Measurements from ENCODE around the gene ANKRD16. TPM values are rescaled to one million over a fixed set of nuclear protein-coding genes. Genes with fewer than 3 reads are reported as not detected.
"Not testable (repeated sequence)": the region's sequence is repeated elsewhere in the genome, so short reads cannot be mapped to it uniquely, and the experiment has no call there.

Gene ANKRD16
- total RNA-seq, 2 donors from 2014 or later: 4.1 to 7.6 TPM

DNA sequence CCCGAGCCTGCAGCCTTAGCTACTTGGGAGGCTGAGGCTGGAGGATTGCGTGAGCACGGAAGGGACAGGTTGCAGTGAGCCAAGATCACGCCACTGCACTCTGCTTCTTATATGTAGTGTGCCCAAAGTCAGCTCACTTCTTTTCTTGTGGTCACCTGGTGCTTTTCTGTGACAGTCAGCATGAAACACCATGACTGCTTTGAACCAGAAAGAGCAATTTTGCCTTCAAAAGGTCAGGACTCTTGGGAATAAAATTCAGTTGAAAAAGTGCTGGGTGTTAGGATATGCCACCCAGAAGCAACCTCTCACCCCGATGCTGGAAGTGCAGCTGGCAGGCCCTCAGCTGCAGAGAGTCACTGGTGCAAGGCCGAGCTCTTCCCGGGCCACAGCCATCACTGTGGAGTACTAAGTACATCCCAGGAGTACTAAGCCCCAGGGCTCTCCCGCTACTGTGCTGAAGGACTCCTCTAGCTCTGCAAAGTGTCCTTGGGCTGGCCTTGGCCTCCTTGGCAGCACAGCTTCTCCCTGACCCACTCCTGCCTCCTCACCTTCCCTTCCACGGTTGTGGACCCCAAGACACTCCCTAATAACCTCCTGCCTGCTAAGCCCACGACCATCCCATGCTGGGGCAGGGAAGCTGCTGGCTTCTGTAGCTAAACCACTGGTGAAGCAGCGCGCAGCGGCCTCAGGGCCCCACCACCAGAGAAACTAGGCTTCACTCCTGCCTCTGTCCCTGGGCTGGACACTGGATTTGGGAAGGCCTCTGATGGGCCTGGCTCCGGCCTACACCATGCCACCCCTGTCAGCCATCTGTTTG is 58.9 kb downstream of the ANKRD16 start:
- Mint-ChIP-seq H3K4me3 (no peak overlapping the region), H3K36me3 (no peaks in the 10 kb centered on the region), H3K4me1 (ENCODE audit: low read depth in 2 of 2) (no peaks in the 10 kb centered on the region), H3K9me3 (no peaks in the 10 kb centered on the region), H3K27me3 (no peaks in the 10 kb centered on the region), H3K27ac (no peak overlapping the region)
- ATAC-seq: peak in 1 of 2 donors; percentile 29
- DNase-seq (ENCODE audit: low spot score): no peak

DNA sequence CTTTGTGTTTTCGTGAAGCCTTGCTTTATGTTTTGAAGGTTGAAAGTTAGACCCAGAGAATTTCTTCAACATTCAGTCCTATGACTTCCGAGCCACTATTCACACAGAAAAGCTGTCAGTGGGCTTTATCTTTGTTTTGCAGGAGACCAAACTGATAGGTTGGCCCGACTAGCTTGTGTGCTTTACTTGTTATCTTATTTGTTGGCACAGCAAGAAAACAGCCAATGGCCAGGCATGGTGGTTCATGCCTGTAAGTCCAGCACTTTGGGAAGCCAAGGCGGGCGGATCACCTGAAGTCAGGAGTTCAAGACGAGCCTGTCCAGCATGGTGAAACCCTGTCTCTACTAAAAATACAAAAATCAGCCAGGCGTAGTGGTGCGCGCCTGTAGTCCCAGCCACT is 60.4 kb downstream of the ANKRD16 start:
- ATAC-seq (no peak), DNase-seq (ENCODE audit: low spot score) (no peak)
- Mint-ChIP-seq H3K27me3 (no peaks in the 10 kb centered on the region), H3K27ac (no peak overlapping the region), H3K4me3 (no peak overlapping the region), H3K4me1 (ENCODE audit: low read depth in 2 of 2) (no peaks in the 10 kb centered on the region), H3K36me3 (no peaks in the 10 kb centered on the region), H3K9me3 (no peaks in the 10 kb centered on the region)

DNA sequence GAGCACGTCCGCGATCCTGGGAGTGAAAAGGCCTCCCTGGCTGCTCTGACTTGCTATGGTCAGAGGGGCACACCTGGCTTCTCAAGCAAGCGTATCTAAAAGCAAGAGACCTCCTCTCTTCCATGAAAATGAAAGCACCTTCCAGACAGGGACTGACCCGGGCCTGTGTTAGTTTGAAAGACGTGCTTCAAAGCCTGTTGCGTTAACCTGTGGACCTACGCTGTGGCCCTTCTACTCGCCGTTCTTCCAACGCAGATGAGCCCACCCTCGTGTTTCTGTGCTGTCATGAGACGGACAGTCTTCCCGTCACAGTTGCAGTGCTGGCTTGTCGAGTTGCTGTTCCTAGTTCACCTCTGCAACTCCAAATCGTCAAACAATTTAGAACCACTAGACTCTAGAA is 61.0 kb downstream of the ANKRD16 start:
- no peak for ATAC-seq
- Mint-ChIP-seq H3K36me3 (no peaks in the 10 kb centered on the region), H3K27ac (no peak overlapping the region), H3K4me3 (no peak overlapping the region), H3K9me3 (no peaks in the 10 kb centered on the region), H3K4me1 (ENCODE audit: low read depth in 2 of 2) (no peaks in the 10 kb centered on the region), H3K27me3 (no peaks in the 10 kb centered on the region)
- no peak for DNase-seq (ENCODE audit: low spot score)

DNA sequence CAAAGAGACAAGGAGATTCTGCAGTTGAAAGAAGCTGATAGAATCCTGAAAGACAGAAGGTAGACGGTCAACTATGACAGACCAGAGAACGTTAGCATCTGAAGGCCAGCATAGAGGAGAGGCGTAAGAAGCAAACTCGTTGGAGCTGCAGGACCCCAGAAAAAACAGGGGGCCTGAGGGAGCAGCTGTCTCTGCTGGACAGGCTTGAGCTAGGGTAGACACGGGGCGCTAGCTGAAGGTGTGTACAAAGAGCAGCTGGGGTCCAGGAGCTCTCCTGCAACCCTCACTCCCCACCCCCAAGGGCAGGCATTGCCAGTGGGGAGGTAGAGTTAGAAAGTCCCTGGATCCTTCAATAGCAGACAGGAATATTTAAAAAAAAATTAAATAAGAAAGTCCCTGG is 61.9 kb downstream of the ANKRD16 start:
- no peak overlapping the region for H3K4me3 Mint-ChIP-seq
- ATAC-seq (no peak), DNase-seq (ENCODE audit: low spot score) (no peak)
- H3K27ac Mint-ChIP-seq: no peak overlapping the region
- no peaks in the 10 kb centered on the region for H3K27me3 Mint-ChIP-seq
- no peaks in the 10 kb centered on the region for H3K36me3 Mint-ChIP-seq
- no peaks in the 10 kb centered on the region for H3K4me1 Mint-ChIP-seq (ENCODE audit: low read depth in 2 of 2)
- no peaks in the 10 kb centered on the region for H3K9me3 Mint-ChIP-seq

DNA sequence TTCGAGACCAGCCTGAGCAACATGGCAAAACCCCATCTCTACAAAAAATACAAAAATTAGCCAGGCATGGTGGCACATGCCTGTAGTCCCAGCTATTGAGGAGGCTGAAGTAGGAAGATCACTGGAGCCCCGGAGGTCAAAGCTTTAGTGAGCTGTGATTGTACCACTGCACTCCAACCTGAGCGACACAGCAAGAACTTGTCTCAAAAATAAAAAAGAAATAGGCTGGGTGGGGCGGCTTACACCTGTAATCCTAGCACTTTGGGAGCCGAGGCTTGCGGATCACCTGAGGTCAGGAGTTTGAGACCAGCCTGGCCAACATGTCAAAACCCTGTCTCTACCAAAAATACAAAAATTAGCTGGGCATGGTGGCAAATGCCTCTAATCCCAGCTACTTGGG is 63.2 kb downstream of the ANKRD16 start:
- not testable (repeated sequence) for H3K36me3 Mint-ChIP-seq; H3K4me1 Mint-ChIP-seq (ENCODE audit: low read depth in 2 of 2); H3K9me3 Mint-ChIP-seq; ATAC-seq; H3K27ac Mint-ChIP-seq; DNase-seq (ENCODE audit: low spot score); H3K27me3 Mint-ChIP-seq; H3K4me3 Mint-ChIP-seq

DNA sequence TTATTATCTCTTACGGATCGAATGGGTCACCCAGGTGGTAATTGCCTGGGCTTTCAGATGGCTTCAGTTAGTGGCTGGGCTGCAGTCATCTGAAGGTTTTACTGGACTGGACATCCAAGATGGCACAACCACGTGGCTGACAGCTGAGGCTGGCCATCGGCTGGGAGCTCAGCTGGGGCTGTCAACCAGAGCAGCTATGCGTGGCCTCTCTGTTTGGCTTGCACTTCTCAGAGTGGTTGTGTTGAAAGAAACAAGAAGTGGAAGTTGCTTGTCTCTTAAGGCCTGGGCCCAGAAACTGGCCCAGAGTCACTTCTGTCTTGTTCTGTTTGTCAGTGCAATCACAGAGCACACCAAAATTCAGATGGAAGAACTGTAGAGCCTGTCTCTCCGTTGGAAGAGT is 70.8 kb downstream of the ANKRD16 start:
- H3K4me3 Mint-ChIP-seq: no peak overlapping the region
- H3K36me3 Mint-ChIP-seq: no peaks in the 10 kb centered on the region
- DNase-seq (ENCODE audit: low spot score) (no peak), ATAC-seq (no peak)
- no peaks in the 10 kb centered on the region for H3K9me3 Mint-ChIP-seq
- peak overlapping the region in 1 of 2 donors; percentile 64 for H3K27ac Mint-ChIP-seq
- peaks cover 25 to 30% of the 10 kb centered on the region in 2 donors for H3K4me1 Mint-ChIP-seq (ENCODE audit: low read depth in 2 of 2)
- peaks cover 0 to 5% of the 10 kb centered on the region in 2 donors for H3K27me3 Mint-ChIP-seq

DNA sequence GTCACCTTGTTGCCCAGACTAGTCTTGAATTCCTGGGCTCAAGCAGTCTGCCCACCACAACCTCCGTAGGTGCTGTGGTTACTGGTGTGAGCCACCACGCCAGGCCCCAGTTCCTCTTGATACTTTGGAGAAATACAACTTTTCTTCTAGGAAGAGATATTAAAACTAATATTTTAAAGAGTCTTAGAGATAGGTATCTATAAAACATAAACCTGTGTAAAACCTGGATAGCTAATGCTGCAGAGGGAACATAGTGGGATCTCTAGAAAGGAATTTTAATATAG is 71.7 kb downstream of the ANKRD16 start:
- Mint-ChIP-seq H3K4me1 (ENCODE audit: low read depth in 2 of 2) (peaks cover 25 to 30% of the 10 kb centered on the region in 2 donors), H3K36me3 (no peaks in the 10 kb centered on the region), H3K4me3 (no peak overlapping the region), H3K27ac (no peak overlapping the region), H3K27me3 (peaks cover 0 to 5% of the 10 kb centered on the region in 2 donors), H3K9me3 (no peaks in the 10 kb centered on the region)
- ATAC-seq (no peak), DNase-seq (ENCODE audit: low spot score) (no peak)

DNA sequence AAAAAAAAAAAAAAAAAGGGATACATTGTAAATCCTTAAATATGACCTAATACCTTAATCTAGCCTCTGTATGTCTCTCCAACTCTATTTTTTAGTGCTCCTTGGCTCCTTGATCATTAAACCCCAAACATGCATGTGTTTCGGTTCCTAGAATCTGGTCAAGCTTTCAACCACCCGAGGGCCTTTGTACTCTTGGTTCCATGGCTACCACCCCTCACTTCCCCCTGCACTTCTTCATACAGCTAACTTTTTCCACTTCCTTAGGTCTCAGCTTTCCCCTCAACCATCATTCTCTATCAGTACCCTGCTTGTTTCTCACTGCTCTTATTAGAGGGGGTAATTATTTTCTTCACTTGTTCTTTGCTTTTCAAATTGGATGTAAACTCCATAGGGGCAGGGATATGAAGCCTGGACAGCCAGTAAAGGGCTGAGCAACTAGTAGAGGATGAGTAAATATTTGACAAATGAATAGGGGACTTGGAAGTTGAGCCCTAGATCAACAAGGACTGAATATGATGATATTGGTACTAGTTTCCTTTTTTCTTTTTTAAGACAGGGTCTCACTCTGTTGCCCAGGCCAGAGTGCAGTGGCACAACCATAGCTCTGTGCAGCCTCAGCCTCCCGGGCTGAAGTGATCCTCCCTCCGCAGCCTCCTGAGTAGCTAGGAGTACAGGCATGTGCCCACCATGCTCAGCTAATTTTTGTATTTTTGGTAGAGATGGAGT is 72.2 kb downstream of the ANKRD16 start:
- Mint-ChIP-seq H3K27ac (no peak overlapping the region), H3K4me1 (ENCODE audit: low read depth in 2 of 2) (peaks cover 25 to 31% of the 10 kb centered on the region in 2 donors), H3K9me3 (no peaks in the 10 kb centered on the region), H3K27me3 (peaks cover 0 to 5% of the 10 kb centered on the region in 2 donors), H3K4me3 (no peak overlapping the region), H3K36me3 (no peaks in the 10 kb centered on the region)
- no peak for ATAC-seq
- no peak for DNase-seq (ENCODE audit: low spot score)

DNA sequence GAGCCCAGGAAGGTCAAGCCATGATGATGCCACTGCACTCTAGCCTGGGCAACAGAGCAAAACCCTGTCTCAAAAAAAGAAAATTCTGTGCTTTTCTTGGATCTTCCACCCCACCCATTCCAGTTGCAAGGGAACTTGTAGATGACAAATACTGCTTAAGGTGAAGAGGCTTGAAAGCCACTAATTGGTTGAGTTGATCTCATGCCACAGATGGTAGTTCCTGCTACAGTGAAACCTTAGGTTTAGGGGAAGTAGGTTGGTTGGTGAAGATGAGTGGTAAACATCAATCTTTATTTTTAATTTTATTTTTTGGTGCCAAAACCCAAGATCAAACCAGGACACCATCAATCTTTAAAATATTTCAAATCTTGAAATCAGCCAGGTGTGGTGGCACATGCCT is 73.5 kb downstream of the ANKRD16 start:
- peaks cover 31 to 42% of the 10 kb centered on the region in 2 donors for H3K4me1 Mint-ChIP-seq (ENCODE audit: low read depth in 2 of 2)
- H3K9me3 Mint-ChIP-seq: no peaks in the 10 kb centered on the region
- no peak overlapping the region for H3K27ac Mint-ChIP-seq
- no peak overlapping the region for H3K4me3 Mint-ChIP-seq
- H3K36me3 Mint-ChIP-seq: no peaks in the 10 kb centered on the region
- no peak for DNase-seq (ENCODE audit: low spot score)
- peaks cover 0 to 5% of the 10 kb centered on the region in 2 donors for H3K27me3 Mint-ChIP-seq
- ATAC-seq: no peak

DNA sequence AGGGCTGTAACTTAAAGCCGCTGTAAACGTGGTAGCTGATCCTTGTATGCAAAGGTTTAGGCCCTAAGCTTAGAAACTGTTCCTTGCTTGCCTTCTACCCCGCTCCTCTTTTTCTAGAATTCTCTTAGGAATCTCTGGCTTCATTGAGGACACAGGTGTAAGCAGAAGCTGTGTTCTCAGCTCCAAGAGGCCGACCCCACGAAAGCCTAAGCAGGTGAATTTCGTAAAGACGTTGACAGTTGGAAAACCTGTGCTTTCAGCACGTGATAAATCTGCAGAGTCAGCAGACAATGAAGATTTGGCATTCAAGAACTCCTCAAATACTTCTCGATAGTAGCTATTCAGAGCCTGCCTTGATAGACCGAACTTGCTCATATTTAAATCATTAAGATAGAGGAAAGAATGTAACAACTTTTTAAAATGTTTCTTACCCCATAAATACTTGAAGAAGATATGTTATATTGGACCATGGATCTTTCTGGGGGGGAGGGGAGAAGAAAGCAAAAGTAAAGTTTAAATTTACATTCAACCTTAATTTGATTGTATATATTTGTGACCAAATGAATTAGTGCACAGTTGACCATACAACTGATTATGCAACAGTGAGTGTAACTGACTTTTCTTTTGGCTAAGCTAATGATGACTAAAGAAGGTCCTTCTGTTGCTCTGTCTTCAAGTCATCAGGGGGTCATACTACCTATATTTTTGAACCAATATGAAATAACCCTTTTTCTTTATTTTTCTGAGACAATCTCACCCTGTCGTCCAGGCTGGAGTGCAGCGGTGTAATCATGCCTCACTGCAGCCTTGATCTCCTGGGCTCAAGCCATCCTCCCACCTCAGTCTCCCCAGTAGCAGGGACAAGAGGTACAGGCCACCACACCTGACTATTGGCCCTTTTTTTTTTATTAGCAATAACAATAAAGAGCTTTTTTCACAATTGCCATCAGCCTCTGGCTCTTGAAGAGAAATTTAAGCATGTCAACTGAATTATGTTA is 75.3 kb downstream of the ANKRD16 start:
- no peaks in the 10 kb centered on the region for H3K9me3 Mint-ChIP-seq
- ATAC-seq (no peak), DNase-seq (ENCODE audit: low spot score) (no peak)
- peak overlapping the region; percentile 88 for H3K4me3 Mint-ChIP-seq
- peaks cover 32 to 45% of the 10 kb centered on the region in 2 donors for H3K4me1 Mint-ChIP-seq (ENCODE audit: low read depth in 2 of 2)
- no peaks in the 10 kb centered on the region for H3K27me3 Mint-ChIP-seq
- peak overlapping the region; percentile 70 to 90 for H3K27ac Mint-ChIP-seq
- H3K36me3 Mint-ChIP-seq: peaks cover 3% of the 10 kb centered on the region

DNA sequence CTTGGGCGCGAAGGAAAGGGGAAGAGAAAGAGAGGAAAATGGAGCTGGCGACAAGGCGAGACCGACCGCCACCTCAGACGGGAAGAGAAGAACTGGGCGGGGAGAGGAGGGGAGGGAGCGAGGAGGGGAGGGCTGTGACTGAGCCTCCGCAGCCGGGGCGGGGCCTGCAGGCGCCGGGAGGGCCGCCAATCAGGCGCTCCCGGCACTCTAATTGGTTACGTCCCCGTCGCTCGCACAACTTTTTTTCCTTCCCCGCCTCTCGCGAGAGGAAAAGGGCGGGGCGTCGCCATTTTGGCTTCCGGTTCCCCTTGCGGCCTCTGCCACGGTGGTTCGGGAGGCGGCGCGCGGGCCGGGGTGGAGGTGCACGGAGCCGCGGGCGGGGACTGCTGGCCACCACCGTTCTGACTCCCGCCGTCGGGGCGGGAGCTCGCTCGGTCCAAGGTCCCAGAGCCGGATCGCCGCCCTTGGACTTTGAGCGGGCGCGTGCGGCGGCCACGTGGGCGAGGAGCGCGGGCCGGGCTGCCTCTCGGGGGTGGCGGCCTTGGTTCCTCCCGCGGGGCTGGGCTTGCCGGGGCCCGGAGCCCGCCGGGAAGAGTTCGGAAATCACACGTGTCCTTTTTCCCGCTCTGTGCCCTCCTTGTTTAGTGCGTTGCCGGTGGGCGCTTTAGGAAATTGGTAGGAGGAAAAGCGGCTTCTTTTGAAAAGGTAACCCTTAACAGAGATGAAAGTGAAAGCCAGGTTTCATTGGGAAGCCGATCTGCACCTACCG is 76.2 kb downstream of the ANKRD16 start, which contains the start of gene GDI2:
GDI2 (minus strand) TSS at position 94 of the 769 bp plus-strand sequence. CDS start 176 bp downstream, outside the sequence.
- H3K27me3 Mint-ChIP-seq: no peaks in the 10 kb centered on the region
- DNase-seq (ENCODE audit: low spot score): peak; percentile 98

DNA sequence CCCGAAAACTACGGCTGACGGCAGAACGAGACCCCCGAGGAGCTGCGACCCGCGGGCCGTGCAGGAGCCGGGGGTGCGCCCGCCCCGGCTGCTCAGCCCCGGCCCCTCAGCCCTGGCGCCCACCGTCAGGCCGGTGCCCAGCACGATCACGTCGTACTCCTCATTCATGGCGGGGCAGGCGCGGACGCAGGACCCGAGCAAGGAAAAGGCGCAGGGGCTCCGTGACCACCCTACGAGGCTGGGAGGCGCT is 76.7 kb downstream of the ANKRD16 start:
- H3K27ac Mint-ChIP-seq: peak overlapping the region; percentile 70 to 90
- H3K36me3 Mint-ChIP-seq: peaks cover 5% of the 10 kb centered on the region
- peak; percentile 57 to 58 for ATAC-seq
- no peaks in the 10 kb centered on the region for H3K27me3 Mint-ChIP-seq
- peak overlapping the region; percentile 88 for H3K4me3 Mint-ChIP-seq
- DNase-seq (ENCODE audit: low spot score): no peak
- no peaks in the 10 kb centered on the region for H3K9me3 Mint-ChIP-seq
- H3K4me1 Mint-ChIP-seq (ENCODE audit: low read depth in 2 of 2): peaks cover 35 to 49% of the 10 kb centered on the region in 2 donors

More for the DNA sequence above, 76.2 kb downstream of the ANKRD16 start, which contains the start of gene GDI2:
- H3K4me1 Mint-ChIP-seq (ENCODE audit: low read depth in 2 of 2): peaks cover 35 to 49% of the 10 kb centered on the region in 2 donors
- H3K27ac Mint-ChIP-seq: peak within 1 kb of the TSS; percentile 70 to 90
- H3K4me3 Mint-ChIP-seq: peak within 1 kb of the TSS; percentile 88
- no peaks in the 10 kb centered on the region for H3K9me3 Mint-ChIP-seq
- peak; percentile 98 for ATAC-seq
- H3K36me3 Mint-ChIP-seq: peaks cover 5% of the 10 kb centered on the region

Measured in natural killer cell treated with Interleukin-12 subunit alpha and Interleukin-12 subunit beta and Interleukin-15 and Interleukin-18, amount 100 ng/mL, for 72 hours (primary cell).